Stimulated activated naive CD4-positive, alpha-beta T cell treated with Interleukin-2 at 50 U/mL for 16 hours (primary cell): ENCODE data around the gene SYNGR1.
"Not testable (repeated sequence)": the region's sequence is repeated elsewhere in the genome, so short reads cannot be mapped to it uniquely, and the experiment has no call there.

ENCODE experiments used
- DNase-seq: peaks from one replicate; lab custom pipeline; 2025; lab: John Stamatoyannopoulos, UW

Gene SYNGR1

GRCh38 chr22:39409516-39410029 is 59.8 kb downstream of the SYNGR1 start:
- no peak for DNase-seq

GRCh38 chr22:39410264-39410663 is 60.5 kb downstream of the SYNGR1 start:
- no peak for DNase-seq

- DNase-seq: not testable (repeated sequence)
These were observed 62.1 kb downstream of the SYNGR1 start for GRCh38 chr22:39411828-39412365.

GRCh38 chr22:39413204-39413603 is 63.4 kb downstream of the SYNGR1 start:
- DNase-seq: not testable (repeated sequence)

GRCh38 chr22:39414377-39414776 is 64.6 kb downstream of the SYNGR1 start:
- no peak for DNase-seq

GRCh38 chr22:39414886-39415285 is 65.1 kb downstream of the SYNGR1 start:
- DNase-seq: no peak

- DNase-seq: no peak
These were observed 65.7 kb downstream of the SYNGR1 start for GRCh38 chr22:39415506-39415905.

DNA sequence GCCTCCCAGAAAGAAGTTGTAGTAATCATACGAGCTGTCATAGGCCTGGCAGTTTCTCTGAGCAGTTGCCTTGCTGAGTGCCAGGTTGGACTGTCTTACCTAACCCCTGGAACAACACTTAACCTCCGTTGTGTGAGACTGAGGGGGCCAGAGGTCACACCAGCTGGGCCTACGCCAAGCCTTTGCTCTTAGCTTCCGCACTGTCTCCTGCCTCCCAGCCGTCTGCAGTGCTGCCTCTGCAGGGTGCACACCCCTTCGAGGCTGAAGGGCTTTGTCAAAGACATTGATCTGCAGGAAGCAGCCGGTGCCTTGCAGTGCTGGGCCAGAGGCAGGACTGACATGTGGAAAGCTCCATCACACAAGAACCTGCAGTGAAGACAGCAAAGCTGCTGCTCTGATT is 66.5 kb downstream of the SYNGR1 start:
- DNase-seq: no peak

GRCh38 chr22:39417641-39418040 is 67.8 kb downstream of the SYNGR1 start:
- DNase-seq: no peak

- no peak for DNase-seq
These were observed 68.9 kb downstream of the SYNGR1 start for GRCh38 chr22:39418696-39419095.

GRCh38 chr22:39419096-39419495 is 69.3 kb downstream of the SYNGR1 start:
- no peak for DNase-seq

GRCh38 chr22:39419911-39420310 is 70.1 kb downstream of the SYNGR1 start:
- DNase-seq: no peak

DNA sequence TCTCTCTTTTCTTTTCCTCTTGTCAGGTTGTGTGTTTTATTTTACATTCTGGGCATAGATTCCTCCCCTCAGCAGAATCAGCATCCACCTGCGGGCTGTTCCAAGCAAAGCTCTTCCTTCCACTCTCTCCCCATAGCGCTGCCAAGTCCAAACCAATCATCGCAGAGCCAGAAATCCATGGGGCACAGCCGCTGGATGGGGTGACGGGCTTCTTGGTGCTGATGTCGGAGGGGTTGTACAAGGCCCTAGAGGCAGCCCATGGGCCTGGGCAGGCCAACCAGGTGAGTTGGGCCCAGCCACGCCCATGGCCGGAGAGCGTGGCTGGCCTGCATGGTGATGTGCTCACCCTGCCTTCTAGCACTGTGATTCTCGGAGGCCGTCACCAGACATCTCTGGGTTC is 71.9 kb downstream of the SYNGR1 start:
- DNase-seq: no peak

DNA sequence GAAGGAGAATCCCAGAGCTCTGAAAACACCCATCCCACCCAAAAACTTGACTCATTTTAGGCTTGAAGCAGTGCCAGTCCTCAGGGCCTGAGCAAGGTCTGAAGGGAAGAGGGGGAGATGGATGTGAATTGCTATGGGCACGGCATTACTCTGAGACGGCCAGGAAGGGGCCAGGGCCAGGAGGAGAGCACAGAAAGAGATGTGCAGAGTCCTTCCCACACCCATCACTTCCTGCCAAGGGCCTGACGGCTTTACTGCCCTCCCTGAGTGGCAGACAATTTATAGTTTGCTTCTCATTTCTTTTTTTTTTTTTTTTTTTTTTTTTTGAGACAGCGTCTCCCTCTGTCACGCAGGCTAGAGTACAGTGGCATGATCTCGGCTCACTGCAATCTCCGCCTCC is 72.3 kb downstream of the SYNGR1 start:
- no peak for DNase-seq

DNA sequence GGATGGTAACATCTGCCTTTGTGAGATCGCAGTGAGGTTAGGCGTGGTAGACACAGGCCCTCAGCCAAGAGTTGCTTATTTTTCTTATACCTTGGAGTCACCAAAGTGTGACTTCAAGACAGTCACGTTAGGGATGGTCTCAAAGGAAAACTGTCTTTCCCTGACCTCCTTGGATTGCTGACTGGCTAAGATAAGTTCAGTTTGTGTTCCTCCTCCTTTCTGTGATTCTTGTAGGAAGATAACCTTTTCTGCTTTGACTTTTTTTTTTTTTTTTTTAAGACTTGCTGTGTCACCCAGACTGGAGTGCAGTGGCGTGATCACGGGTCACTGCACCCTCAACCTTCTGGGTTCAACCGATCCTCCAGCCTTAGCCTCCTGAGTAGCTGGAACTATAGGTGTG is 72.9 kb downstream of the SYNGR1 start:
- DNase-seq: no peak

- no peak for DNase-seq
These were observed 74.2 kb downstream of the SYNGR1 start for GRCh38 chr22:39423976-39424375.

- DNase-seq: no peak
These were observed 76.7 kb downstream of the SYNGR1 start for GRCh38 chr22:39426380-39427043.

DNA sequence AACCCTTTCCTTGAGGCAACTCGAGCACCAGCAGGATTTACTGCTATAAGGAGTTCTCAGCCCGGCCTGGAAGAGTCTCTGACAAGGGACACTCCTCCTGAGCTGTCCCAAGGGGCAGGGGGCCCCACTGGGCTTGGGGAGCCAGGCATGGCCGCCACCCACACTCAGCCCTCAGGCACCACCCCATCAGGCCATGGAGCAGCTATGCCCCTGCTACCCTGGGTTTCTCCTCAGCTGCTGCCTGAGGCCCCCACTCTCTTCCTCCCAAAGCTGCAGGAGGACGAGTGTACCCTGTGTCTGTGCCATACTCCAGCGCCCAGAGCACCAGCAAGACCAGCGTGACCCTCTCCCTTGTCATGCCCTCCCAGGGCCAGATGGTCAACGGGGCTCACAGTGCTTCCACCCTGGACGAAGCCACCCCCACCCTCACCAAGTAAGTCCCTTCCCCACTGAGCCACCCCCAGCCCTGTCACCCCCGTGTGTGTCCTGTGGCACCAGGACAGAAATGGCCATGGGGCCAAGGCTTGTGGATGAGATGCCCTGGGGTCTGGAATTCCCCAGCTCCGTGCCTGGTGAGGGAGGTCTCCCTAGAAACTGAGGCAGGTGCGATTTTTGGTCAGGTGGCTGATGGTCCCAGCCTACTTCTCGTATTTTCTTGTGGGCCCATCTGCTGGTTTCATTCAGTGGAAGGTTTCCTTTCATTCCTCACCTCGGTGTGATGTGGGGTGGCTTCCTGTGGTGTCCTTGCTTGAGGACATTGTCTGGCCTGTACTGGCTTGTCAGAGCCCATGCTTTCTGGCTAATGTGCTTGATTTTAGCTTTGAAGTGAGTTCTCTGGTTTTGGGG is 78.2 kb downstream of the SYNGR1 start:
- DNase-seq: no peak

DNA sequence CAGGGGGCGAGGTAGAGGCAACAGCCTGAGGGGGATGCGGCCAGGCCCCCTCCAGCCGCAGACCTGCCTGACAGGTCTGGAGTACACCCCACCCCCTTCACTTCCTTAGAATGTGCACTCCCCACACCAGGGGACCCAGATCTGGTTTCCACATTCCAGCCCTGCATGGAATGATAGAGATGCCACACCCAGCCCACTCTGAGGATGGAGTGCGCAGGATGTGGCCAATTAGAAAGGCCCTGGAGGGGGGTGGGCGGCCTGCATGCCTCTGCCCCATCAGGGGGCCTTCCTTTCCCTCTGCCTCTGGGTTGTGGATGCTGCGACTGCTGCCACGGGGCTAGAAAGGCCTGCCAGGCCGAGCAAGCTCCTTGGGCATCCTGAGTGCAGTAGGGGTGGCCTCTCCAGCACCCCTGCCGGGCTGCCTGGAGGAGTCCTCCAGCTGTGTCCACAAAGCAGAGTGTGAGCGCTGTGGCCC is 78.8 kb downstream of the SYNGR1 start:
- no peak for DNase-seq

- DNase-seq: no peak
These were observed 79.4 kb downstream of the SYNGR1 start for GRCh38 chr22:39429186-39429585.

- DNase-seq: no peak
These were observed 80.3 kb downstream of the SYNGR1 start for GRCh38 chr22:39429916-39430575.

- DNase-seq: no peak
These were observed 80.9 kb downstream of the SYNGR1 start for GRCh38 chr22:39430576-39431150.
